NCI-H526 (cell line): ENCODE results near the gene PRDM5.

Experiments used
- DNase-seq, 2 experiments: peaks; one replicate each; lab custom pipeline; 2025; lab: John Stamatoyannopoulos, UW

Gene PRDM5

DNA sequence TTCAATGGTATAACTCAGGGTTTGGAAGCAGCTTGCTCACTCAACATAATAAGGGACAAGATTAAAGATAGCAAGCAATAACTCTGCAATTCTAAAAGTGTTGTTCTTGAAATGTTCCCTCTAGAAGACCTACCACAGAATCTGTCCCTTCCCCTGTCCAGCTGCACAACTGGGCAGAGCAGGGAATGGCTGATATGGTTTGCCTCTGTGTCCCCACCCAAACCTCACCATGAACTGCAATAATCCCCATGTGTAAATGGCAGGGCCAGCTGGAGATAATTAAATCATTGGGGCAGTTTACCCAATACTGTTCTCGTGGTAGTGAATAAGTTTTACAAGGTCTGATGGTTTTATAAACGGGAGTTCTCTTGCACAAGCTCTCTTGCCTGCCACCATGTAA is 19.1 kb downstream of the PRDM5 start:
- DNase-seq = no peak

DNA sequence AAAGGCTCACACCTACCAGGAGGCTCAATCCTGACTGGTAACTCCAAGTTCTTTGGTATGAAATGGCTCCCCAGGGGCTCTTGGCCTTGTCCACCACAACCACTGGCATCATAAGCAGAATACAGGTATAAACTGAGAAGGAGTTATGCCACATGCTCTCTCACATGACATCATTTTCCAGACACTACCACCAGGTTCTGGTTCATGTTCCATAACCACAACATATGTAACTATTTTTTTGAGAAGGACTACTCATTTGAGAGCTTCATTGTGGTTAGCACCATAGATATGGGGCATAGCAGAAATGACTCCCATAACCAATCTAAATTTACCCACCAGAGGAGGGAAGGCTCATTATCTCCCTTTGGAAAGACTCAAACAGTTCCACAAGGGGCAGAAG is 19.6 kb downstream of the PRDM5 start:
- no peak for DNase-seq

DNA sequence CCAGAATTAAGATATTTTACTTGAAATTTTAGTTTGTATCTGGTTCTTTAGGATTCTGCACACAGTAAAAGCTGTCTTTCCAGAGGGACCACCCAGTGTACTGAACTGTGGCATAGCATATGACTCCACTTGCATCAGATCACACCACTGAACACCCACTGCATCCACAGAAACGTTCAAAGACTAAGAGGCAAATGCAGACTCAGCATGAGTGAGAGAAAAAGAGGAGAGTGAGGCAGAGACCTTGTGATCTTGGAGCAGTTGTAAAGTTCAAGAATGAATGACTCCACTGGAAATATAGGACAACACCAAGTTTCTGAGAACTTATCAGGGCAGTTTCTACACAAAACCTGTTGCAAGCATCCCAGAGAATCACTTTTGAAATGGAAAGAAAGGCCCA is 20.8 kb downstream of the PRDM5 start:
- DNase-seq = no peak

DNA sequence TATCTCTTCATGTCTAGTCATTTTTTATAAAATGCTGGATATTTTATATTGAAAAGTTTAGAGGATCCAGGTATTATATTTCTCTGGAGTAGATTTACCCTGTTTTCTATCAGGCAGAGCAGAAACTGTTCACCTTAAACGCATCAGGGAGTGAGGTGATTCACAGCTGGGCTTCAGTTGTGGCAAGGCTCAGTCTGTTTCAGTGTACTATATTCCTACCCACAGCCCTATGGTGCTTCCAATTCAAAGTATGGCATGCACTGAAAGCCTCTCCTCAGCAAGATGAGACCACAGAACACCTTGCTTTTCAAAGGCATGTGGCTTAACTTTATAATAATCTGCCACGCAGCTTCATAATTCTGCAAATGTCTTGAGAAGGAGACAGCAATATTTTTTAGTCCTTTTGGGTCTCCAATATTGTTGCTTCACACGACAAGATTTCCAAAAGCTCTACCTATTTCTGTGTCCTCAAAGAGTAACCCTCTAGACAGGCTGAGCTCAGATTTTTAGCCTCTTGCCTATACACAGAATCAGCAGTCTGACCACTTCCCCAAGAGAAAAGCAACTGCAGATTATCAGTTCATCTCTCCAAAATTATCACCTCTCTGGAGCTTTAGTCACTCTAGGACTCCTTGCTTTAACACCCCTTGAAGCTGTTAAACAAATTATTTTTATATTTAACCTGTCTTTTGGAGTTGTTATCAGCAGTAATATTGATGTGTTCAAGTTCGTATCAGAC is 24.4 kb downstream of the PRDM5 start:
- DNase-seq = no peak

GRCh38 chr4:120895554-120895953 is 27.0 kb downstream of the PRDM5 start:
- no peak for DNase-seq

GRCh38 chr4:120893314-120893713 is 29.2 kb downstream of the PRDM5 start:
- DNase-seq = no peak

DNA sequence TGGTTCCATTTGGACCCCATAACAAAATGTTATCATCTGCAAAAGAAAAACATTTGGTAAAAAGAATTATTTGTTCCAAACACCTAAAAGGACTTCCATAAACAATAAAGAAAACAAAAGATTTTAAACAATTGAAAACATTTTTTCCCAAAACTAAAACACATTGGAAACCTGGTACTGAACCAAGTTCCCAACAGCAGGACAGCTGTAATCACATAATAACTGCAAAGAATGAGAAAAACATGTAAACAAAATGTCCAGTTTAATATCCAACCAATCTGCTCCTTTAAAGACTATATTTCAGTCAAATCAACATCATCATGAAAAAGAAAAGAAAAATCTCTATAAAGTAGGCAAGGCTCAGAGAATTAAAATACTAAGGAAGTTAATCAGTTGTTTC is 36.3 kb downstream of the PRDM5 start:
- DNase-seq = no peak

DNA sequence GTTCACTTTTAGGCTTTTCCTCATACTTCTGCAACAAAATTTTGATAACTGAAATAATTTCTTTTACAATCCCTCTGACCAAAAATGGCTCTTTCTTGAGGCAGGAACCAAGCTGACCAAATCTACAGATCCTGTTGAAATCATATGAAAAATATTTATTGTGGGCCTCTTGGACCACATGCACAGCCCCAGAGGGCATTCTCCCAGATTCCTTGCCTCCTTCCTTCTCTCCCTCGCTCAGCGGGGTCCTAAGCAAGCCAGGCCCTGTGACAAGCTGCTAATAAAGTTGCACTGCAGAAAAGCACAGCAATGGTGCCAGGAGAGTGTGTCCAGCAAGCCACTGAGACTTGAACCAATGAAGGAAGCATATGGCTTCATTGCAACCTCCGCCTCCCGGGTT is 40.7 kb downstream of the PRDM5 start:
- DNase-seq = no peak

GRCh38 chr4:120881351-120881750 is 41.2 kb downstream of the PRDM5 start:
- no peak for DNase-seq

DNA sequence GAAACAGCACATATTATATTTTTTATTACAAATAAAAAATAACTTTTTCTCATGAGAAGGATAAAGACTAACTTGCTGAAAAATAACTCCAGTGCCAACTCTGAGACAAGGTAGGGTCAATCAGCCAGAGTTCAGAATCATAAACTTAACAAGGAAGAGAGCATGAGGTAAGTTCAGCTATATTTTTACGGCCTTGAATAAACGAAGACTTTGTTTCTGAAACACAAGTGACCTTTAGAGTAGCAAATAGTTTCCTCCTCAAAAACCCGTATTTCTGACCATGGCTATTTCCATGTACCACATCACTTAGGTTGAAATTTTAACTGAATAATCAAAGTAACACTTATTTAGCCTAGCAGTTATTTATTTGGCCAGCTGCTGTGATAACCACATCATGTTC is 45.5 kb downstream of the PRDM5 start:
- DNase-seq = no peak

DNA sequence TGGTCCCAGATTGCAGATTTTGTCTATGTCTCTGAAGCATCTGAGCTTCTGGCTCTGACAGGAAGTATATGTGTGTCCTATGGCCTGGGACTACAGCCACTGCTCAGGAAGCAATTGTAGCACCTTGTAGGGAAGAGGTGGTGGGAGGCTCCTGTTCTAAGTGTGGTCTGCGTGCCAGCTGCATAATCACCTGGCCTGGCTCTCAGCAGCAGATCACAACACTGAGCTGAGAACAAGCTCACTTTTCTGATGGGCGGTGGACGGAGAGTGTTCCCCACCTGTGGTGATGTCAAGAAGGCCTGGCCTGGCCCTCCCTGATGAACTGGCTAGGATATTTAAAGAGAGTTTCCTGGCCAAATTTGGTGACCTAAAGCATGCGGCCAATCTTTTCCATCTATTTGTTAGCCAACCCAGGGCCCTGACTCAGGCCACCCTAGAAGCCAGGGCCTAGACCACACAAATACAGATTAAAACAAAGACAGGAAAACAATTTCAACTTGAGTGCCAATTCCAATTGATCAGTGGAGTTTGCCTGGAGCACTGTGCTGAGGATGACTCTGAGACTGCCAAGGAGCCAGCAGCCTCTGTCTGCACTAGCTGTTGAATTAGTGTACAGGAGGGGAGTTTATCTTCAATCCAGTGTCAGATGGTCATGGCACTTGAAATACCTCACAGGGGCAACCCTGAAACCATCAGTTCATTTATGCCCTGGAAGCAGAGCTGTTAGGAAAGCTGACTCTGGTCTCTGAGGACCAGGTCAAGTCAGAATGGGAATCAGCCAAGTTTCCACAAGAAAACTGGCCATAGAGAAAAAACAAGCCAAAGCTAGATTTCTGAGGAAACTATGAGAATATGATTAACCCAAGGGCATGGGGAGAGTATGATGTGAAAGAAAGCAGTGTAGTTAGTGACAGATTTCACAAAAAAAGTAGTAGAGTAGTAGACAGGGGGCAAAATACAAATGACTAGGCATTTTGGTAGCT is 47.4 kb downstream of the PRDM5 start:
- DNase-seq = no peak

DNA sequence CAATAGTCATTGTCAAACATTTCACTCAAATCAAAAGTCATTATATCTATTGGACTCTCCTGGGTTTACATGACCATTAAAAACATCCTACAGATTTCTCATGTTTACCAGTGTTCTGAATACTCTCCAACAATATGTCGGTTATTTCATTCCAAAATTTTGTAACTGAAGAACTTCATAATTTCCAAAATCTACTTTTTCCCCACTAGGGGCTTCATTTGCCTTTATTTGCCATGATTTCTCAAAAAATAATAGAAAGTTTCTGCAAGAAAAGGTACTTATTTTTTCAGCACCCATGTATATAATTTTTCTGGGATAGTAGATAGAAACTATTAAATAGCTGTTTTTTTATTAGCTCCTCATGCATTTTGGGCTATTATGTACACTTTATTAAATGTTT is 49.0 kb downstream of the PRDM5 start:
- DNase-seq = no peak

DNA sequence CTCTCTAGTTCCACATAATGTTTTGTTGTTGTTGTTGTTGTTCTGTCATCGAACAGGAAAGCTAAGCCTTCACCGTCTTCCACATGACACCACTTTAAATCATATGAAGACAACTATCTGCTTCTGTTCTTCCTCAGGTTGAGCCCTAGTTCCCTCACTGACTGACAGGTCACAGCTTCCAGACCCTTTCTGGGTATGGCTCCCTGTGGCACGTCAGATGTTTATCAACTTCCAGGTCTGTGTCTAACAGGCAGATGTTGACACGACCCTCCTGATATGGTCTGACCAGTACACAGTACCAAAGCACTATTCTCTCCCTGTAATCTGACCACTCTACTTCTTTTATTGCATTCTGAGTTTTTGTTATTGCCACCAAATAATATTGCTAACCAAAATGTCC is 51.4 kb downstream of the PRDM5 start:
- DNase-seq = no peak

DNA sequence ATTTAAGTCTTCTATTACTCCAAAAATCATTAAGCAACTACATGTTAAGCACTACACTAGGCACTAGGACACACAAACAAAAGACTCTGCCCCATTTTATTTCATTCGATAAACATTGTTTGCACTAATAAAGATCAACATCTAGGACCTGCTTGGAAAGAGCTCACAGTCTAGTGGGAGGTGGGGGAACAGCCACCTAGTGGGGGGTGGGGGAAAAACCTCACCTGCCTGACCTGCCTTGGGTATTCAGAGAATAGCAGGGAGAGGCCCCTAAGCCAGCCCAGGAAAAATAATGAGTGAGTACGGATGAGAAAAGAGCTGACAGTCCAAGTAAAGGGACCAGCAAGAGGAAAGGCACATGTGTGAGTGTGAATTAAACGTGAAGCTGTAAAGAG is 52.2 kb downstream of the PRDM5 start:
- no peak for DNase-seq

- no peak for DNase-seq
Measured at GRCh38 chr4:120869613-120870278, 52.8 kb downstream of the PRDM5 start.

- DNase-seq = no peak
Measured at GRCh38 chr4:120867506-120867905, 55.0 kb downstream of the PRDM5 start.

- no peak for DNase-seq
Measured at GRCh38 chr4:120865985-120866384, 56.5 kb downstream of the PRDM5 start.

DNA sequence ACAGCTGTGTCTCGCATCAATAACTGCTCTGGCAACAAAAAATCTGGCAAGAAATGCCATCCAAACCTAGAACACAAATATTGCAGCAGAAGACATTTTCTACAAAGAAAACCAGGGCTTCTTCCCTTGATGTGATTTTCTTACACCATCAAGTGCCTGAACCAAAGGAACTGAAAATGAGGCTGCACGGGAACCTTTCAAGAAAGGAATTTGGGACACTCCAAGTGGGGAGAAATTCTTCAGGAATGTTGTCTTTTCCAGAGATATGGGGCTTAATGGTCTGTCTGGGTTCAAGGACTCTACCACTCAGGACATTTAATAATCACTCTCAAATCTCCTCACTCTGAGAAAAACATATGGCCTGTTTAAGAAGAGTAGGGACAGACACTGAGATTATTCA is 57.6 kb downstream of the PRDM5 start:
- DNase-seq = no peak

- no peak for DNase-seq
Measured at GRCh38 chr4:120862432-120862831, 60.1 kb downstream of the PRDM5 start.

- no peak for DNase-seq
Measured at GRCh38 chr4:120861852-120862251, 60.7 kb downstream of the PRDM5 start.

DNA sequence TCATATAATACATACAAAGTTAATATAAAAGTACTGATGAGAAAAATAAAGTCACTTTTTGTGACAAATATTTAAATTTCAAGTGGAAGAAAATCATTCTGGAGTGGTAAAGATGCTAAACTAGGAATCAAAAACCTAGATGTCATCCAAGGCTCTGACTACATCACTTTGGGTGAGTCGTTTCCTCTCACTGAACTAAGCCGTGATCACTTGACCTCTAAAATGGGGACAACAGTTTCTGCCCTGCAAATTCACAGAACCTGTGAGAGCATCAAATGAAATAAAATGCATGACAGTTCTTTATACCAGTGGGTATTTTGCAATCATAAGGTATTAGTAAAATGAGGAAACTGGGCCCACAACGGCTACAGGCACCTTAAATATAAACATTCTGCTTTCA is 63.8 kb downstream of the PRDM5 start:
- no peak for DNase-seq

DNA sequence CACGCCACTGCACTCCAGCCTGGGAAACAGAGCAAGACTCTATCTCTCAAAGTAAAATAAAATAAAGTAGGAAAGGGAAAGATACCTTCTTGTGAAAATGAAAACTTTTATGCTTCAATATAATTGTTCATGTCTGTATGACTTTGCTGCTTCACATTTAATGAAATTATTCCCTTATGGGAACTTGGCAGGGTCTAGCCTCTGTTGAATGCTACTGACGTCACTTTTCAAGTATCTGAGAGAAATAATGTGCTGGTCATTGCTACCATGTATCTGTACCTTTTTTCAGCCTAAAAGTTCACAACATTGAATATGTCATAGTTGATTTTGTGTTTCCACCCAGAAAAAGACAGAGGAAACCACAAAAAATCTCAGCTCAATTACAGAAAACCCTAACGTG is 65.2 kb downstream of the PRDM5 start:
- no peak for DNase-seq

DNA sequence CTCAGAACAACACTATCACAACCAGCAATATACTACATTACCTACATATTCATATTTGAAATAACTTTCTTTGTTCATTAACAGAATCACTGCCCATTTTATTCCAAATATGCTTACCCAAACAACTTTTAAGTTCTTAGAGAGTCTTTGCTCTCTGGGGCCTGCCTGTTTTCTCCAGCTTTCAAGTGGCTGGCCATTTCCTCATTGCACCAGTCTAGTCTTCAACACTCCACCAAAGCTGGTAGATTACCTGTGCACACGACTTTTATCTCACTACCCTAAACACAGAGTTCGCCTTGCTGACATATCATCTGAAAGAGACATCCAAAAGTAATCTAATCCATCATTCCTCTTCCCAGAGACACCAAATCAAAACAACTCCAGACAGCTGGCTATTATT is 66.2 kb downstream of the PRDM5 start:
- DNase-seq = no peak
